ENCODE measurements around the gene MORC4. TPM values are rescaled to one million over a fixed set of nuclear protein-coding genes. Genes with fewer than 3 reads are reported as not detected.
"Not testable (repeated sequence)": the region's sequence is repeated elsewhere in the genome, so short reads cannot be mapped to it uniquely, and the experiment has no call there.

The MORC4 gene
- 6.5 and 6.7 TPM in 2 replicates for total RNA-seq

GRCh38 chrX:107000013-107000515, at the start of gene MORC4:
TSS of gene MORC4 (minus strand) at chrX:107000212. CDS start at chrX:106999969, 243 bp downstream.
- peak; percentile 54 to 69 for DNase-seq (ENCODE audit: low read depth in 2 of 2)

- DNase-seq (ENCODE audit: low read depth in 2 of 2): no peak
Measured at GRCh38 chrX:107047622-107048021, 47.6 kb upstream of the MORC4 start.

- DNase-seq (ENCODE audit: low read depth in 2 of 2): no peak
Measured at GRCh38 chrX:107029752-107030151, 29.7 kb upstream of the MORC4 start.

GRCh38 chrX:107025545-107025944, 25.5 kb upstream of the MORC4 start:
- peak; percentile 32 to 47 for DNase-seq (ENCODE audit: low read depth in 2 of 2)

GRCh38 chrX:107014936-107015335, 14.9 kb upstream of the MORC4 start:
- no peak for DNase-seq (ENCODE audit: low read depth in 2 of 2)

- DNase-seq (ENCODE audit: low read depth in 2 of 2): no peak
Measured at GRCh38 chrX:107008034-107008433, 8.0 kb upstream of the MORC4 start.

- DNase-seq (ENCODE audit: low read depth in 2 of 2): peak; percentile 42 to 52
Measured at GRCh38 chrX:106999002-106999975, 723 bp downstream of the MORC4 start.

- no peak for DNase-seq (ENCODE audit: low read depth in 2 of 2)
Measured at GRCh38 chrX:106997611-106998010, 2.4 kb downstream of the MORC4 start.

GRCh38 chrX:106995678-106996077, 4.3 kb downstream of the MORC4 start:
- DNase-seq (ENCODE audit: low read depth in 2 of 2): no peak

GRCh38 chrX:106987488-106987887, 12.5 kb downstream of the MORC4 start:
- no peak for DNase-seq (ENCODE audit: low read depth in 2 of 2)

GRCh38 chrX:106980952-106981626, 18.9 kb downstream of the MORC4 start:
- DNase-seq (ENCODE audit: low read depth in 2 of 2): no peak

GRCh38 chrX:106976416-106976815, 23.6 kb downstream of the MORC4 start:
- DNase-seq (ENCODE audit: low read depth in 2 of 2): no peak

- DNase-seq (ENCODE audit: low read depth in 2 of 2): no peak
Measured at GRCh38 chrX:106973433-106974149, 26.4 kb downstream of the MORC4 start.

GRCh38 chrX:106972896-106973295, 27.1 kb downstream of the MORC4 start:
- no peak for DNase-seq (ENCODE audit: low read depth in 2 of 2)

- DNase-seq (ENCODE audit: low read depth in 2 of 2): not testable (repeated sequence)
Measured at GRCh38 chrX:106966547-106966946, 33.5 kb downstream of the MORC4 start.

- DNase-seq (ENCODE audit: low read depth in 2 of 2): no peak
Measured at GRCh38 chrX:106964290-106964689, 35.7 kb downstream of the MORC4 start.

- DNase-seq (ENCODE audit: low read depth in 2 of 2): no peak
Measured at GRCh38 chrX:106963111-106963510, 36.9 kb downstream of the MORC4 start.

GRCh38 chrX:106959901-106960300, 40.1 kb downstream of the MORC4 start:
- peak; percentile 25 to 43 for DNase-seq (ENCODE audit: low read depth in 2 of 2)

GRCh38 chrX:106957856-106958255, 42.2 kb downstream of the MORC4 start:
- peak in 1 of 2 donors; percentile 8 for DNase-seq (ENCODE audit: low read depth in 2 of 2)

GRCh38 chrX:106955004-106955772, 44.8 kb downstream of the MORC4 start:
- DNase-seq (ENCODE audit: low read depth in 2 of 2): peak in 1 of 2 donors; percentile 4

- DNase-seq (ENCODE audit: low read depth in 2 of 2): no peak
Measured at GRCh38 chrX:106954041-106954440, 46.0 kb downstream of the MORC4 start.

Measured in lung microvascular endothelial cell (primary cell).